Colonic mucosa (tissue), 4 donors: ENCODE data around the gene KLF15. TPM values are rescaled to one million over a fixed set of nuclear protein-coding genes. Genes with fewer than 3 reads are reported as not detected.
A peak's percentile ranks its signal among the peaks of the same experiment; 100 is the strongest.

ENCODE experiments used
- DNase-seq: peaks from one replicate; pipeline ENCODE4 v3.0.0-alpha.2; 2020
- H3K27ac ChIP-seq: fragments of 200-600 bp; one replicate; pipeline ENCODE4 v1.8.0; 2021
- H3K27me3 ChIP-seq: fragments of 200-600 bp; one replicate; pipeline ENCODE4 v1.8.0; 2021
- H3K36me3 ChIP-seq: fragments of 200-600 bp; one replicate; pipeline ENCODE4 v1.8.0; 2021
- H3K4me1 ChIP-seq: fragments of 200-600 bp; one replicate; pipeline ENCODE4 v1.8.0; 2021; ENCODE audit warnings: mild to moderate bottlenecking
- H3K4me3 ChIP-seq: fragments of 200-600 bp; one replicate; pipeline ENCODE4 v1.8.0; 2021
- H3K9ac ChIP-seq, 2 donors: one replicate each; pipeline ENCODE4 v1.7.0; 2013; ENCODE audit warnings: control low read depth in 2 of 2, low read depth in 2 of 2, low read length in 2 of 2
- H3K9me3 ChIP-seq: fragments of 200-600 bp; one replicate; pipeline ENCODE4 v1.8.0; 2021
- intact Hi-C: fragments of 100-400 bp; cut with DNase I; formaldehyde crosslinking; loops from one replicate; pipeline ENCODE4 v1.14.1; 2022
- total RNA-seq, 2 donors: library from RNA; stranded (reverse); fragmentation: NEBNext Ultra II Directional in 1 of 2; extraction: Animal tissue kit (Norgen Biotek cat#: 25700) in 1 of 2; gene quantifications; one replicate each; pipeline ENCODE4 v1.2.1, GENCODE V29; 2021
- TF ChIP-seq, protein P1 (sequence below): fragments of 200-600 bp; IDR thresholded peaks from one replicate; pipeline ENCODE4 v1.8.0; 2022; ENCODE audit warnings: antibody characterized with exemption, mild to moderate bottlenecking
- donor health status: healthy.
- donor health status: DM: no; HTN: no; CAD: no.
- donor health status: DM: no; HTN: no; CAD: no.

KLF15 gene
- total RNA-seq, 2 donors from 2014 or later, result 0.66 to 1.9 TPM

DNA sequence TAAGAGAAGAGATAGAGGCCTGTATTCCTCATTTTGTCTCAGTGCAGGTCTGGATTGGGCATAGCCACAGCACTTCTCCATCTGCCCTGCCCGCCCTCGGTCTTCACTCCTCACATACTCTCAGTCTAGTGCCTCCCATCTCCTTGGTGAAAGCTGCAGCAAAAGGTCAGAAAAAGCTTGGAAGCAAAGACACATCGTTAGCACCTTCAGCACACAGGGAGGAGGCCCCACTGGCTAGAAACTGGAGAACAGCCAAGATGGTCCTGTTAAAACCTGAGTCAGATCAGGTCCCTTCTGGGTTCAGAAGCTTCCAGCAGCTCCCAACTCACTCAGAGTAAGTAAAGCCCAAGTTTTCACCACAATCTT, 1.6 kb upstream of the KLF15 start:
- TF ChIP-seq, protein P1, sequence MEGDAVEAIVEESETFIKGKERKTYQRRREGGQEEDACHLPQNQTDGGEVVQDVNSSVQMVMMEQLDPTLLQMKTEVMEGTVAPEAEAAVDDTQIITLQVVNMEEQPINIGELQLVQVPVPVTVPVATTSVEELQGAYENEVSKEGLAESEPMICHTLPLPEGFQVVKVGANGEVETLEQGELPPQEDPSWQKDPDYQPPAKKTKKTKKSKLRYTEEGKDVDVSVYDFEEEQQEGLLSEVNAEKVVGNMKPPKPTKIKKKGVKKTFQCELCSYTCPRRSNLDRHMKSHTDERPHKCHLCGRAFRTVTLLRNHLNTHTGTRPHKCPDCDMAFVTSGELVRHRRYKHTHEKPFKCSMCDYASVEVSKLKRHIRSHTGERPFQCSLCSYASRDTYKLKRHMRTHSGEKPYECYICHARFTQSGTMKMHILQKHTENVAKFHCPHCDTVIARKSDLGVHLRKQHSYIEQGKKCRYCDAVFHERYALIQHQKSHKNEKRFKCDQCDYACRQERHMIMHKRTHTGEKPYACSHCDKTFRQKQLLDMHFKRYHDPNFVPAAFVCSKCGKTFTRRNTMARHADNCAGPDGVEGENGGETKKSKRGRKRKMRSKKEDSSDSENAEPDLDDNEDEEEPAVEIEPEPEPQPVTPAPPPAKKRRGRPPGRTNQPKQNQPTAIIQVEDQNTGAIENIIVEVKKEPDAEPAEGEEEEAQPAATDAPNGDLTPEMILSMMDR, result no peak
- no peaks in the 10 kb centered on the region for H3K9me3 ChIP-seq
- no peaks in the 10 kb centered on the region for H3K36me3 ChIP-seq
- H3K4me3 ChIP-seq, result no peak overlapping the region
- H3K27ac ChIP-seq, result no peak overlapping the region
- no peak for DNase-seq
- H3K9ac ChIP-seq, result no peak overlapping the region
- peaks cover 8% of the 10 kb centered on the region for H3K4me1 ChIP-seq
- peaks cover 18% of the 10 kb centered on the region for H3K27me3 ChIP-seq
- intact Hi-C loops, result no loop called here

DNA sequence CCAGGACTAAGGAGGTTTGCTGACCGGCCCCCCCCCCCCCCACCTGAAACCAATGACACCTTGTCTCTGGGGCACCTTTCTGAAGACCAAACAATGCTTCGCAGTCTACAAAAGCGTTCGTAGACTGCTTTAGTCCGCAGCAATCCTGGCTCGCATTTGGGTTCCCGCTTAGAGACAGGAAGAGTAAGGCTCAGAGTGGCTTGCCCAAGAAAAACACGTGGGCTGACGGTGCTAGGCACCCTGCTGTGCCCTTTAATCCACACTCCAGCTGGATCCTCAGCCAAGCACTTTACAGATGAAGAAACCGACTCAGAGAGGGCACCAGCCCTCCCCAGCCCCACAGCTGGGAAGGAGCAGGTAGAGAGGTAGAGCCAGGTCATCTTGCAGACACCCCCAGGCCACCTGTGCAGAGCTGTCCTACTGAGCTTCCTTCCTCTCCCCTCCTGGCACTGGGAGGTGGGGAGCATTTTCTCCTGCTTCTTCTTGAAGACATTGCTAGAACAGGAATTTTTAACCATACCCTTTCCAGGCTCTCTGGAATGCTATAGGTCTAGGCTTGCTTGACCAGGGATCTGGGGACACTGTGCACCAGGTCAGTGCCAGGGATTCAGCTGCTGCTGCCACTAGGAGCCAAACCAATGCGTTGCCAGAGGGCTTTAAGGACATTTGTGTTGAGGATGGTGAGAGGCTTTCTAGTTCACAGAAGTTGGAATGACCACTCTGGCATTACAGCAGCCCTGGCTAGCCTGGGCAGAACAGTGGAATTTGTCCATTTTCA, 1.0 kb upstream of the KLF15 start:
- peaks cover 8% of the 10 kb centered on the region for H3K4me1 ChIP-seq
- H3K36me3 ChIP-seq, result no peaks in the 10 kb centered on the region
- DNase-seq, result no peak
- intact Hi-C loops, result no loop called here
- H3K9me3 ChIP-seq, result no peaks in the 10 kb centered on the region
- H3K4me3 ChIP-seq, result peak overlapping the region; percentile 49
- TF ChIP-seq, protein P1, result no peak
- H3K9ac ChIP-seq, result no peak overlapping the region
- H3K27me3 ChIP-seq, result peaks cover 18% of the 10 kb centered on the region
- H3K27ac ChIP-seq, result no peak overlapping the region

DNA sequence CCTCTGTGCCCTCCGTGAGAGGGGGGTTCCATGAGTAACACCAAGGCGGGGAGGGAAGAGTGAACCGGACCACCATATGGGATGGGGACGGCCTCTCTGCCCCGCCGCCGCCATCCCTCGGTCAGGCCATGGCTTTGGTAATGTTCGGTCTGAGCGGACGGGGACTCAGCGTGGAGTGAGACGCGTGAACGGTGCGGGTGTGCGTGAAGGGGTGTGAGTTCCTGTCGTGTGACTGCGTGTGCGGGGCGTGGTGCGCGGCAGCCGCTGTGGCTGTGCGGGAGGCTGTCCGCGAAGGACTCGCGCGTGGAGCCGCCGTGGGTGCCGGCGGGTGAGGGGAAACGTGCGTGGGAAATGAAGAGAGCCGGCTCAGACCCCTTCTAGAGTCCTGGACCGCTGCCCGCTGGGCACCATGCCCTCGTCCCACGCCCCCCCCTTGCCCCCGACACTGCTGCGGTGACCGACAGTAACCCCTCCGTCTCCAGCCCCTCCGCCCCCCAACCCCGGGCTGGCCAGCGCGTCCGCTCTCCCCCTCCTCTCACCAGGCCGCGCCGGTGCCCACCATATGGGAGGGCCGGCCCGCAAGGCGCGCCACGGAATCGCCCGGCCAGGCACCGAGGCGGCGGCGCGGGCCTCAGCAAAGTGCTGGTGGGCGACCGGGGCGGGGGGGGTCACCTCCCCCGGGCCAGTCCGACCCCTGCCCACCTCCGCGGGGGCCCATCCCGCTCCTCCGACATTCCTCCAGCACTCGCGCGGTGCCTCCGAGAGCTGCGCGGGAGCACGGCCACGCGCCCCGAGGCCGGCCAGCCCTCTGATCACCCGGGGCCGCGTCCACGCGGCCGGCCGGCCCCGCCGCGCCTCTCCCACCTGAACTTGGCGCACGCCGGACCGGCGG, 589 bp downstream of the KLF15 start:
- Histone ChIP-seq H3K4me1 (peaks cover 8% of the 10 kb centered on the region), H3K36me3 (no peaks in the 10 kb centered on the region), H3K9me3 (no peaks in the 10 kb centered on the region), H3K27ac (peak overlapping the region; percentile 36), H3K9ac (peak overlapping the region; percentile 46 to 85), H3K4me3 (peak overlapping the region; percentile 49), H3K27me3 (peaks cover 18% of the 10 kb centered on the region)
- intact Hi-C loops, result no loop called here
- no peak for DNase-seq
- TF ChIP-seq, protein P1, result no peak

DNA sequence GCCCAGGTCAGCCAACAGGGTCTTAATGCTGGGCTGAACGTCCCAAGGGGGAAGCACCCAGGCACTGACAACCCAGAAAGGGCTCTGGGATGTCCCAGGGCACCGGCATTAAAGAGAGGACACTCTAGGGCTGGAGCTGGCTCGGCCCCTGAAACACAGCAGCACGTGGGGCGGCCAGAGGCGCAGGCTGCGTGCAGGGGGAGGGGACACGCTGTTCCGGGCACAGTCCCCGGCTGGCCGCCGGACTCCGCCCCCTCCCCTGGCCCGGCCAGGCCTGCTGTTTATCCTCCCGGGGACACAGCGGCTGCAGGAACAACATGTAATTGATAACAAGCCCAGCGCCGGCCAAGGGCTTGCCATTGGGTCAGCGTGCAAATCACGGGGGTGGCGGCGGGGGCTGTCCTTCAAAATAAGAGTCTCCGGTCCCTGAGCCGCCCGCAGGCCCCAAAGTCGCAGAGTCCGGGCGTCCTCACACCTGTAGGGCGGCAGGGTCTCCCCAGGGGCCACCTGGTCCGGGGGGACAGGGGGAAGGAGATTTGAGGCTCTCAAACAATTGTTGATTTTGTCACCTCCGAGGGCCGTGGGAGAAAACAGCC, 1.3 kb downstream of the KLF15 start:
- TF ChIP-seq, protein P1, result no peak
- intact Hi-C loops, result no loop called here
- Histone ChIP-seq H3K27ac (peak overlapping the region; percentile 36), H3K36me3 (no peaks in the 10 kb centered on the region), H3K4me1 (peaks cover 8% of the 10 kb centered on the region), H3K9ac (peak overlapping the region; percentile 46 to 85), H3K27me3 (peaks cover 18% of the 10 kb centered on the region), H3K4me3 (peak overlapping the region; percentile 49), H3K9me3 (no peaks in the 10 kb centered on the region)
- peak; percentile 83 for DNase-seq

DNA sequence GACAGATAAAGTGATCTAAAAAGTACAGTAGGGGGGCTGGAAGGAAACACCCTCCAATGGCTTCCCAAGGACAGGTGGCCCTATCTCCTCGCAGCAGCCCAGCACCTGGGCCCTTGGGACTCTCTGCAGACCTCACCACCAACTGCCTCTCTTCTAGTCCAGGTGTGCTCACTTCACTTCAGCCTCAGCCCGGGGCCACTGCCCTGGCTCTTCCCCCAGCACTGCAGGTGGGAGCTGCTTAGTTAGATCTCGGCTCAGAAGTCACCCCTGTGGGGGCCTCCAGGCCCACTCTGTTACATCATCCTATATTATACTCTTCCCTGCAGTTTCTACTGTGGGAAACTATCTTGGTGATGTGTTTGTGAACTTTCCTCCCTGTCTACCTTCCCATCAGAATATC, 2.0 kb downstream of the KLF15 start:
- TF ChIP-seq, protein P1, result no peak
- Histone ChIP-seq H3K4me1 (peaks cover 8% of the 10 kb centered on the region), H3K27me3 (peaks cover 18% of the 10 kb centered on the region), H3K36me3 (no peaks in the 10 kb centered on the region), H3K27ac (no peak overlapping the region), H3K9me3 (no peaks in the 10 kb centered on the region), H3K9ac (peak overlapping the region; percentile 8 to 50), H3K4me3 (no peak overlapping the region)
- no peak for DNase-seq
- intact Hi-C loops, result no loop called here
